WTC11 (cell line): ENCODE data around the gene TBC1D24. TPM values are rescaled to one million over a fixed set of nuclear protein-coding genes. Genes with fewer than 3 reads are reported as not detected.
A peak's percentile ranks its signal among the peaks of the same experiment; 100 is the strongest.

Source experiments
- ATAC-seq: fragments of 200-7000 bp; cut with Tn5 transposase; 2 replicates; pipeline ENCODE4 v1.10.0; 2021; ENCODE audit warnings: mild to moderate bottlenecking, moderate library complexity
- CTCF ChIA-PET: fragments of 300-600 bp; sonication (Branson Sonifier 250); formaldehyde crosslinking; loops from one replicate; lab custom pipeline; 2021; ENCODE audit warnings: antibody characterized with exemption; lab: Charles Lee
- POLR2A ChIA-PET: fragments of 350-600 bp; sonication (Branson Sonifier 250); formaldehyde crosslinking; loops from one replicate; lab custom pipeline; 2021; ENCODE audit warnings: antibody characterized with exemption; lab: Charles Lee
- DNase-seq: peaks from one replicate; pipeline ENCODE4 v3.0.0; 2021; ENCODE audit warnings: low spot score
- H3K27ac Mint-ChIP-seq: 2 replicates; pipeline ENCODE4 v1.8.0; 2021; ENCODE audit warnings: mixed read lengths
- H3K27me3 Mint-ChIP-seq: 2 replicates; pipeline ENCODE4 v1.8.0; 2021; ENCODE audit warnings: low read depth, mild to moderate bottlenecking, moderate library complexity, mixed read lengths
- H3K36me3 Mint-ChIP-seq: 2 replicates; pipeline ENCODE4 v1.8.0; 2021; ENCODE audit warnings: mixed read lengths
- H3K4me1 Mint-ChIP-seq: 2 replicates; pipeline ENCODE4 v1.8.0; 2022; ENCODE audit warnings: mixed read lengths
- H3K4me3 Mint-ChIP-seq: 2 replicates; pipeline ENCODE4 v1.8.0; 2021; ENCODE audit warnings: mild to moderate bottlenecking, moderate library complexity, mixed read lengths
- H3K9me3 Mint-ChIP-seq: 2 replicates; pipeline ENCODE4 v1.8.0; 2021; ENCODE audit warnings: mixed read lengths
- ELF4 ChIP-seq: sonication (generic); formaldehyde crosslinking; IDR thresholded peaks from 2 replicates; pipeline ENCODE4 v1.8.1; 2022; ENCODE audit warnings: low read depth, mild to moderate bottlenecking, moderate library complexity, missing genetic modification reagents
- ESRRA ChIP-seq: sonication (generic); formaldehyde crosslinking; IDR thresholded peaks from 2 replicates; pipeline ENCODE4 v1.8.1; 2022; ENCODE audit warnings: mild to moderate bottlenecking, missing genetic modification reagents, borderline replicate concordance
- FOXK1 ChIP-seq: sonication (generic); formaldehyde crosslinking; IDR thresholded peaks from 2 replicates; pipeline ENCODE4 v1.8.0; 2022; ENCODE audit warnings: mild to moderate bottlenecking, moderate library complexity, missing genetic modification reagents
- HMGA2 ChIP-seq: fragments of 250-450 bp; sonication (Bioruptor Pico); IDR thresholded peaks from 2 replicates; pipeline ENCODE4 v1.4.0; 2021; ENCODE audit warnings: mild to moderate bottlenecking, moderate library complexity
- IRF2 ChIP-seq: sonication (generic); formaldehyde crosslinking; IDR thresholded peaks from 2 replicates; pipeline ENCODE4 v1.8.0; 2022; ENCODE audit warnings: low read depth, missing genetic modification reagents, borderline replicate concordance
- NFE2L1 ChIP-seq: sonication (generic); formaldehyde crosslinking; IDR thresholded peaks from 2 replicates; pipeline ENCODE4 v1.8.1; 2023; ENCODE audit warnings: missing genetic modification reagents
- NR1H2 ChIP-seq: sonication (generic); formaldehyde crosslinking; IDR thresholded peaks from 2 replicates; pipeline ENCODE4 v1.9.0; 2021; ENCODE audit warnings: mild to moderate bottlenecking, moderate library complexity, missing genetic modification reagents
- NR3C1 ChIP-seq: sonication (generic); formaldehyde crosslinking; conservative IDR thresholded peaks from 2 replicates; pipeline ENCODE4 v1.8.1; 2023; ENCODE audit warnings: low read depth, mild to moderate bottlenecking, missing genetic modification reagents
- RELA ChIP-seq: sonication (generic); formaldehyde crosslinking; IDR thresholded peaks from 2 replicates; pipeline ENCODE4 v1.8.1; 2022; ENCODE audit warnings: missing genetic modification reagents, mild to moderate bottlenecking, borderline replicate concordance
- RORB ChIP-seq: fragments of 250-450 bp; sonication (Bioruptor Pico); IDR thresholded peaks from 2 replicates; pipeline ENCODE4 v1.9.0; 2021; ENCODE audit warnings: mild to moderate bottlenecking
- SMAD4 ChIP-seq: sonication (generic); formaldehyde crosslinking; IDR thresholded peaks from 2 replicates; pipeline ENCODE4 v1.8.0; 2022; ENCODE audit warnings: mild to moderate bottlenecking, missing genetic modification reagents
- SP1 ChIP-seq: sonication (generic); formaldehyde crosslinking; conservative IDR thresholded peaks from 2 replicates; pipeline ENCODE4 v1.8.1; 2022; ENCODE audit warnings: missing genetic modification reagents
- TP53 ChIP-seq: sonication (generic); formaldehyde crosslinking; IDR thresholded peaks from 2 replicates; pipeline ENCODE4 v1.8.1; 2023; ENCODE audit warnings: mild to moderate bottlenecking, missing genetic modification reagents
- ZNF232 ChIP-seq: sonication (generic); formaldehyde crosslinking; IDR thresholded peaks from 2 replicates; pipeline ENCODE4 v1.8.0; 2022; ENCODE audit warnings: mild to moderate bottlenecking, missing genetic modification reagents
- total RNA-seq: library from RNA; stranded (reverse); gene quantifications from 3 replicates; pipeline ENCODE4 v1.2.3, GENCODE V29; 2021
- TF ChIP-seq, protein P1 (sequence below): sonication (generic); formaldehyde crosslinking; conservative IDR thresholded peaks from 2 replicates; pipeline ENCODE4 v1.8.1; 2023; ENCODE audit warnings: mild to moderate bottlenecking, low read depth, missing genetic modification reagents, moderate library complexity
- TF ChIP-seq, protein P2 (sequence below): sonication (generic); formaldehyde crosslinking; IDR thresholded peaks from 2 replicates; pipeline ENCODE4 v1.8.0; 2023; ENCODE audit warnings: missing genetic modification reagents
- TF ChIP-seq, protein P3 (sequence below): sonication (generic); formaldehyde crosslinking; IDR thresholded peaks from 2 replicates; pipeline ENCODE4 v1.8.1; 2022; ENCODE audit warnings: mild to moderate bottlenecking, moderate library complexity, missing genetic modification reagents
- TF ChIP-seq, protein P4 (sequence below): fragments of 250-450 bp; sonication (Bioruptor Pico); conservative IDR thresholded peaks from 2 replicates; pipeline ENCODE4 v1.9.0; 2021; ENCODE audit warnings: mild to moderate bottlenecking
- TF ChIP-seq, protein P5 (sequence below): sonication (generic); formaldehyde crosslinking; IDR thresholded peaks from 2 replicates; pipeline ENCODE4 v1.8.1; 2023; ENCODE audit warnings: mild to moderate bottlenecking, missing genetic modification reagents
- TF ChIP-seq, protein P6 (sequence below): sonication (generic); formaldehyde crosslinking; IDR thresholded peaks from 2 replicates; pipeline ENCODE4 v1.8.1; 2023; ENCODE audit warnings: mild to moderate bottlenecking, missing genetic modification reagents, borderline replicate concordance
- TF ChIP-seq, protein P7 (sequence below): sonication (generic); formaldehyde crosslinking; IDR thresholded peaks from 2 replicates; pipeline ENCODE4 v1.8.0; 2022; ENCODE audit warnings: mild to moderate bottlenecking, missing genetic modification reagents

TBC1D24 gene
- total RNA-seq, 1 experiment from 2014 or later: 21.0 TPM

DNA sequence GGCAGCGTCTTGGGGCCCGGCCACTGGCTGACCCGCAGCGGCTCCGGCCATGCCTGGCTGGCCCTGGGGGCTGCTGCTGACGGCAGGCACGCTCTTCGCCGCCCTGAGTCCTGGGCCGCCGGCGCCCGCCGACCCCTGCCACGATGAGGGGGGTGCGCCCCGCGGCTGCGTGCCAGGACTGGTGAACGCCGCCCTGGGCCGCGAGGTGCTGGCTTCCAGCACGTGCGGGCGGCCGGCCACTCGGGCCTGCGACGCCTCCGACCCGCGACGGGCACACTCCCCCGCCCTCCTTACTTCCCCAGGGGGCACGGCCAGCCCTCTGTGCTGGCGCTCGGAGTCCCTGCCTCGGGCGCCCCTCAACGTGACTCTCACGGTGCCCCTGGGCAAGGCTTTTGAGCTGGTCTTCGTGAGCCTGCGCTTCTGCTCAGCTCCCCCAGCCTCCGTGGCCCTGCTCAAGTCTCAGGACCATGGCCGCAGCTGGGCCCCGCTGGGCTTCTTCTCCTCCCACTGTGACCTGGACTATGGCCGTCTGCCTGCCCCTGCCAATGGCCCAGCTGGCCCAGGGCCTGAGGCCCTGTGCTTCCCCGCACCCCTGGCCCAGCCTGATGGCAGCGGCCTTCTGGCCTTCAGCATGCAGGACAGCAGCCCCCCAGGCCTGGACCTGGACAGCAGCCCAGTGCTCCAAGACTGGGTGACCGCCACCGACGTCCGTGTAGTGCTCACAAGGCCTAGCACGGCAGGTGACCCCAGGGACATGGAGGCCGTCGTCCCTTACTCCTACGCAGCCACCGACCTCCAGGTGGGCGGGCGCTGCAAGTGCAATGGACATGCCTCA lies 3.1 kb upstream of the TBC1D24 start:
- Mint-ChIP-seq H3K4me1 (peaks cover 22% of the 10 kb centered on the region), H3K27me3 (peaks cover 38% of the 10 kb centered on the region), H3K9me3 (no peaks in the 10 kb centered on the region), H3K36me3 (no peaks in the 10 kb centered on the region), H3K4me3 (peak overlapping the region; percentile 50), H3K27ac (no peak overlapping the region)
- ChIA-PET POLR2A (interaction anchor here (0.6 to 1.0 kb wide), 2 partner anchors 12 to 30 kb away, joined by 3 read pairs; partner anchors contain the start of gene TEDC2), CTCF (interaction anchor here (1.0 to 5.9 kb wide), 4 partner anchors 30 to 60 kb away, joined by 4 to 53 read pairs (median 5); partner anchors contain the start of gene ATP6V0C)
- no peak for ATAC-seq
- DNase-seq: no peak
- TF ChIP-seq, protein P1, sequence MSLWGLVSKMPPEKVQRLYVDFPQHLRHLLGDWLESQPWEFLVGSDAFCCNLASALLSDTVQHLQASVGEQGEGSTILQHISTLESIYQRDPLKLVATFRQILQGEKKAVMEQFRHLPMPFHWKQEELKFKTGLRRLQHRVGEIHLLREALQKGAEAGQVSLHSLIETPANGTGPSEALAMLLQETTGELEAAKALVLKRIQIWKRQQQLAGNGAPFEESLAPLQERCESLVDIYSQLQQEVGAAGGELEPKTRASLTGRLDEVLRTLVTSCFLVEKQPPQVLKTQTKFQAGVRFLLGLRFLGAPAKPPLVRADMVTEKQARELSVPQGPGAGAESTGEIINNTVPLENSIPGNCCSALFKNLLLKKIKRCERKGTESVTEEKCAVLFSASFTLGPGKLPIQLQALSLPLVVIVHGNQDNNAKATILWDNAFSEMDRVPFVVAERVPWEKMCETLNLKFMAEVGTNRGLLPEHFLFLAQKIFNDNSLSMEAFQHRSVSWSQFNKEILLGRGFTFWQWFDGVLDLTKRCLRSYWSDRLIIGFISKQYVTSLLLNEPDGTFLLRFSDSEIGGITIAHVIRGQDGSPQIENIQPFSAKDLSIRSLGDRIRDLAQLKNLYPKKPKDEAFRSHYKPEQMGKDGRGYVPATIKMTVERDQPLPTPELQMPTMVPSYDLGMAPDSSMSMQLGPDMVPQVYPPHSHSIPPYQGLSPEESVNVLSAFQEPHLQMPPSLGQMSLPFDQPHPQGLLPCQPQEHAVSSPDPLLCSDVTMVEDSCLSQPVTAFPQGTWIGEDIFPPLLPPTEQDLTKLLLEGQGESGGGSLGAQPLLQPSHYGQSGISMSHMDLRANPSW: no peak
- TF ChIP-seq HMGA2 (CRISPR knock-in tag) (no peak), RELA (0 out of 2 replicates have a peak, but pooled peaks have one; percentile 56), FOXK1 (CRISPR knock-in tag) (peak; percentile 18; the same call in 1 of the 2 replicates), NFE2L1 (CRISPR knock-in tag) (no peak), SMAD4 (CRISPR knock-in tag) (no peak), ELF4 (CRISPR knock-in tag) (no peak), IRF2 (CRISPR knock-in tag) (no peak), TP53 (CRISPR knock-in tag) (no peak), ESRRA (no peak), NR3C1 (CRISPR knock-in tag) (peak; percentile 31; the same call in 1 of the 2 replicates), NR1H2 (CRISPR knock-in tag) (no peak), RORB (CRISPR knock-in tag) (no peak), ZNF232 (CRISPR knock-in tag) (no peak), SP1 (CRISPR knock-in tag) (no peak)
- TF ChIP-seq, protein P2, sequence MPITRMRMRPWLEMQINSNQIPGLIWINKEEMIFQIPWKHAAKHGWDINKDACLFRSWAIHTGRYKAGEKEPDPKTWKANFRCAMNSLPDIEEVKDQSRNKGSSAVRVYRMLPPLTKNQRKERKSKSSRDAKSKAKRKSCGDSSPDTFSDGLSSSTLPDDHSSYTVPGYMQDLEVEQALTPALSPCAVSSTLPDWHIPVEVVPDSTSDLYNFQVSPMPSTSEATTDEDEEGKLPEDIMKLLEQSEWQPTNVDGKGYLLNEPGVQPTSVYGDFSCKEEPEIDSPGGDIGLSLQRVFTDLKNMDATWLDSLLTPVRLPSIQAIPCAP: 0 out of 2 replicates have a peak, but pooled peaks have one; percentile 81
- TF ChIP-seq, protein P3, sequence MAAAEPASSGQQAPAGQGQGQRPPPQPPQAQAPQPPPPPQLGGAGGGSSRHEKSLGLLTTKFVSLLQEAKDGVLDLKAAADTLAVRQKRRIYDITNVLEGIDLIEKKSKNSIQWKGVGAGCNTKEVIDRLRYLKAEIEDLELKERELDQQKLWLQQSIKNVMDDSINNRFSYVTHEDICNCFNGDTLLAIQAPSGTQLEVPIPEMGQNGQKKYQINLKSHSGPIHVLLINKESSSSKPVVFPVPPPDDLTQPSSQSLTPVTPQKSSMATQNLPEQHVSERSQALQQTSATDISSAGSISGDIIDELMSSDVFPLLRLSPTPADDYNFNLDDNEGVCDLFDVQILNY (CRISPR knock-in tag): no peak
- TF ChIP-seq, protein P4, sequence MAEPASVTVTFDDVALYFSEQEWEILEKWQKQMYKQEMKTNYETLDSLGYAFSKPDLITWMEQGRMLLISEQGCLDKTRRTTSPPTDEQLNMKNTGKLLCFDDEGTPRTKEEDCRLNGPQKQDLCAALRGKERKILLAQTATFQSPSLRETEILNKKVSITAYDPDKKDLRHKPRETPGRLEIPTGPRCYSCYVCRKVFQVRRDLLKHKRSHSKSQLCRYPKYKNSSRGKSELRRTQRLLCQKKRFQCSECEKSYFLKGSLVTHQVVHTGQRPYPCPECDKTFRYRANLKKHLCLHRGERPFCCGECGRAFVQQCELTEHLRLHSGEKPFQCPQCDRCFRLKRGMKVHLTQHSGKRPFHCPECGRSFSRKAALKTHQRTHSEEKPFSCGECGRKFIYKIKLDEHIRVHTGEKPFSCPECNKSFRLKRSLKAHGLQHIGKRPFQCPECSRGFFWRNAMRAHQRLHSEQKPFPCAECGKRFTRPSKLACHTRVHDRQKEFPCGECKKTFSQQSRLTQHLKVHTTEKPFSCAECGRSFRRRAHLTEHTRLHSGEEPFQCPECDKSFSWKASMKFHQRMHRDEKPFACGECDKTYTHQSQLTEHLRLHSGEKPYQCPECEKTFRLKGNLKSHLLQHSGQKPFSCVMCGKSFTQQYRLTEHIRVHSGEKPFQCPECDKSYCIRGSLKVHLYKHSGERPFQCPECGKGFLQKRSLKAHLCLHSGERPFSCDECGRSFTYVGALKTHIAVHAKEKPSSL: no peak
- TF ChIP-seq, protein P5, sequence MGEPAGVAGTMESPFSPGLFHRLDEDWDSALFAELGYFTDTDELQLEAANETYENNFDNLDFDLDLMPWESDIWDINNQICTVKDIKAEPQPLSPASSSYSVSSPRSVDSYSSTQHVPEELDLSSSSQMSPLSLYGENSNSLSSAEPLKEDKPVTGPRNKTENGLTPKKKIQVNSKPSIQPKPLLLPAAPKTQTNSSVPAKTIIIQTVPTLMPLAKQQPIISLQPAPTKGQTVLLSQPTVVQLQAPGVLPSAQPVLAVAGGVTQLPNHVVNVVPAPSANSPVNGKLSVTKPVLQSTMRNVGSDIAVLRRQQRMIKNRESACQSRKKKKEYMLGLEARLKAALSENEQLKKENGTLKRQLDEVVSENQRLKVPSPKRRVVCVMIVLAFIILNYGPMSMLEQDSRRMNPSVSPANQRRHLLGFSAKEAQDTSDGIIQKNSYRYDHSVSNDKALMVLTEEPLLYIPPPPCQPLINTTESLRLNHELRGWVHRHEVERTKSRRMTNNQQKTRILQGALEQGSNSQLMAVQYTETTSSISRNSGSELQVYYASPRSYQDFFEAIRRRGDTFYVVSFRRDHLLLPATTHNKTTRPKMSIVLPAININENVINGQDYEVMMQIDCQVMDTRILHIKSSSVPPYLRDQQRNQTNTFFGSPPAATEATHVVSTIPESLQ (CRISPR knock-in tag): no peak
- TF ChIP-seq, protein P6, sequence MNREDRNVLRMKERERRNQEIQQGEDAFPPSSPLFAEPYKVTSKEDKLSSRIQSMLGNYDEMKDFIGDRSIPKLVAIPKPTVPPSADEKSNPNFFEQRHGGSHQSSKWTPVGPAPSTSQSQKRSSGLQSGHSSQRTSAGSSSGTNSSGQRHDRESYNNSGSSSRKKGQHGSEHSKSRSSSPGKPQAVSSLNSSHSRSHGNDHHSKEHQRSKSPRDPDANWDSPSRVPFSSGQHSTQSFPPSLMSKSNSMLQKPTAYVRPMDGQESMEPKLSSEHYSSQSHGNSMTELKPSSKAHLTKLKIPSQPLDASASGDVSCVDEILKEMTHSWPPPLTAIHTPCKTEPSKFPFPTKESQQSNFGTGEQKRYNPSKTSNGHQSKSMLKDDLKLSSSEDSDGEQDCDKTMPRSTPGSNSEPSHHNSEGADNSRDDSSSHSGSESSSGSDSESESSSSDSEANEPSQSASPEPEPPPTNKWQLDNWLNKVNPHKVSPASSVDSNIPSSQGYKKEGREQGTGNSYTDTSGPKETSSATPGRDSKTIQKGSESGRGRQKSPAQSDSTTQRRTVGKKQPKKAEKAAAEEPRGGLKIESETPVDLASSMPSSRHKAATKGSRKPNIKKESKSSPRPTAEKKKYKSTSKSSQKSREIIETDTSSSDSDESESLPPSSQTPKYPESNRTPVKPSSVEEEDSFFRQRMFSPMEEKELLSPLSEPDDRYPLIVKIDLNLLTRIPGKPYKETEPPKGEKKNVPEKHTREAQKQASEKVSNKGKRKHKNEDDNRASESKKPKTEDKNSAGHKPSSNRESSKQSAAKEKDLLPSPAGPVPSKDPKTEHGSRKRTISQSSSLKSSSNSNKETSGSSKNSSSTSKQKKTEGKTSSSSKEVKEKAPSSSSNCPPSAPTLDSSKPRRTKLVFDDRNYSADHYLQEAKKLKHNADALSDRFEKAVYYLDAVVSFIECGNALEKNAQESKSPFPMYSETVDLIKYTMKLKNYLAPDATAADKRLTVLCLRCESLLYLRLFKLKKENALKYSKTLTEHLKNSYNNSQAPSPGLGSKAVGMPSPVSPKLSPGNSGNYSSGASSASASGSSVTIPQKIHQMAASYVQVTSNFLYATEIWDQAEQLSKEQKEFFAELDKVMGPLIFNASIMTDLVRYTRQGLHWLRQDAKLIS: no peak
- TF ChIP-seq, protein P7, sequence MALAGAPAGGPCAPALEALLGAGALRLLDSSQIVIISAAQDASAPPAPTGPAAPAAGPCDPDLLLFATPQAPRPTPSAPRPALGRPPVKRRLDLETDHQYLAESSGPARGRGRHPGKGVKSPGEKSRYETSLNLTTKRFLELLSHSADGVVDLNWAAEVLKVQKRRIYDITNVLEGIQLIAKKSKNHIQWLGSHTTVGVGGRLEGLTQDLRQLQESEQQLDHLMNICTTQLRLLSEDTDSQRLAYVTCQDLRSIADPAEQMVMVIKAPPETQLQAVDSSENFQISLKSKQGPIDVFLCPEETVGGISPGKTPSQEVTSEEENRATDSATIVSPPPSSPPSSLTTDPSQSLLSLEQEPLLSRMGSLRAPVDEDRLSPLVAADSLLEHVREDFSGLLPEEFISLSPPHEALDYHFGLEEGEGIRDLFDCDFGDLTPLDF: no peak
